Stimulated activated CD8-positive, alpha-beta memory T cell treated with anti-CD3 and anti-CD28 coated beads, Interleukin-4, amount 100 ng/mL, for 1 hour (primary cell): ENCODE results near the gene HMGB3.
"Not testable (repeated sequence)": the region's sequence is repeated elsewhere in the genome, so short reads cannot be mapped to it uniquely, and the experiment has no call there.

Source experiments
- DNase-seq, 2 donors: peaks; one replicate each; pipeline ENCODE4 v3.0.0-alpha.2; 2020; ENCODE audit warnings: low read depth in 2 of 2, low spot score in 1 of 2

HMGB3 gene

DNA sequence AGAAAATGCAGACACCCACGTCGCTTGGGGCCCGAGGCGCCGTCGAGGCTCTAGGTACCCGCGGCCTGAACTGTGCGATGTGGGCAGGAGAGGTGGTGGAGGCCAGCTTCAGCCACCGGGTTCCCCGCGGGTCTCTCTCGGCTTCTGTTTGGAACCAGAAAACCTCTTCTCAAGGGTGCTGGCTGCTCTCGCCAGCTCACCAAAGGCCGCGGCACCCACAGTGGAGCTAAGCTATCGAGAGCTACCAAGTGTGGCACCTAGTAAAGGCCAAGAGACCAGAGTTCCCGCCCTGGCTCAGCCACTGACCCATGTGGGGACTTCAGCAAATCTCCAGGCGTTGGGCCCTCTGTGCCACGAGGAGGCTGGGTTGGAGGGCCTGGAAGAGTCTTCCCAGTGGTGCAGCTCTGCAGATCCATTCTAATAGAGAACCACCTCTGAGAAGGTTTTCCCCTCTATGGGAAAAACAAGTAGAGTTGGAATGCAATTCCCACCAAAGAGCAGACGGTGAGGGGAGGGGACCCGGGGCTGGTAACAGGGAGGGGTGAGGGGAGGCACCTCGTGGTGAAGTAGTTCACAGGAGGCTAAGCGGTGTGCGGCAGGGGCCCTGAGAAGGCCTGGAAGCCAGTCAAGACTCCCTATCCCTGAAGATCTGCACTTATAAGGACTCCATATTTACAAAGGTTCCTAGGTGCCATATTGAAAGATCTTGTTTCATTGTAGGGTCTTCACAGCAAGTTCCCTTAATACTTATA is 5.5 kb upstream of the HMGB3 start:
- DNase-seq: no peak

GRCh38 chrX:150980186-150980585 is 2.9 kb upstream of the HMGB3 start:
- no peak for DNase-seq

- no peak for DNase-seq
Observed at GRCh38 chrX:150980711-150981110, 2.4 kb upstream of the HMGB3 start.

DNA sequence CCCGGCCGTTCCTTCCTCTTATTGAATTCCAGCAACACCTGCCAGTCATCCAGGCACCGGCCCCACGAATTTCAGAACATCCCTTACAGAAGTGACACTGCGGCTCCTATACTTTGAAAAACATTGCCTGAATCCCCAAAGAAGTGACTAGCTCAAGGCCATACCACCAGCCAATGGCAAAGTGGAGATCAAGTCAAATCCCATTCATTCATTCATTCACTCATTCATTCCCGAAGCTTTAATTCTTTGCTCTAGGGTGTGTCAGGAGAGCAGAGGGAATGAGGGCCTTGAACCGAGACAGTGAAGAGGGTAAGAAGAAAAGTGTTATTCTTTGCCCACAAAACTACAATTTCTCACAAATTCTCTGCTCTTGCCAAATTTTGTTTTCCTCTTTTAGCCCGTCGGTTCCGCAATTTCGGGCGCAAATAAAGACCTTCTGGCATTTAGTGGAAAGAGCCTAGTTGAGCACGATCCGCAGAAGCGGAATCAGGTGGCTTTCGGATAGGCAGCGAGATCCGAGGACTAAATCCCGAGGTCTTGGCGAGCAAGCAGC is 824 bp upstream of the HMGB3 start:
- no peak for DNase-seq

DNA sequence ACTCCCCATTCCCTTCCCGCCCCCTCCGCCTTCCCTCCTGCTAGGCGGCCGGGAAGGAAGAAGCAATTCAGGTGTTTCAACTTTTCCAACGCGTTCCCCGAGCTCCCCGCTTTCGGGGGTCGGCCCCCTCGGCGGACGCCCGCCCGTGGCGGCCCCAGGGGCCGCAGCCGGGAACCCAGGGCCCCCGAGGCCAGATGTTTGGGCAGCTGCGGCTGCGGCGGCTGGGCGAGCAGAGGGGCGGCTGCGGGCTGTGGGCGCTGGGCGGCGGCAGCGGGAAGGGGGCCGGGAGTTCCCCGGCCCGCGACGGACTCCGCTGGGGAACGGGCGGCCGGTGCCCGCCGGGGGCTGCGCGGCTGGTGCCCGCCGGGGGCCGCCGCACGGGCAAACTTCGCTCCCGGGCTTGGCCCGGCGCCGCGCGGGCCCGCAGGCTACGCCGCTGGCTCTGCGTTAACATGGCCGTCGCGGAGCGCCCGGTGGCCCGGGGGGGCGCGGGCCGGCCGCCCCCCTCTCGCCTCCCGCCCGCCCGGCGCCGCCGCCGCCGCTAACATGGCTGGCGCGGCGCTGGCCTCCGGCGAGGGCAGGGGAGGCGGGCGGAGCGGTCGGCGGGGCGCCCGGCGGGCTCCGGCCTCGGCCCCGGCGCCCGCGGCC is 510 bp downstream of the HMGB3 start:
- DNase-seq: no peak

- no peak for DNase-seq
Observed at GRCh38 chrX:150984169-150984824, 1.2 kb downstream of the HMGB3 start.

DNA sequence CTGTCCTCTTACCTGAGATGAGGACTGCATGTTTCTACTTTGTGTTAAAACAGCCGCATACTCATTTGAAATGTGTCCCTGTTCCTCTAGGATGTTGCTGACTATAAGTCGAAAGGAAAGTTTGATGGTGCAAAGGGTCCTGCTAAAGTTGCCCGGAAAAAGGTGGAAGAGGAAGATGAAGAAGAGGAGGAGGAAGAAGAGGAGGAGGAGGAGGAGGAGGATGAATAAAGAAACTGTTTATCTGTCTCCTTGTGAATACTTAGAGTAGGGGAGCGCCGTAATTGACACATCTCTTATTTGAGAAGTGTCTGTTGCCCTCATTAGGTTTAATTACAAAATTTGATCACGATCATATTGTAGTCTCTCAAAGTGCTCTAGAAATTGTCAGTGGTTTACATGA is 4.6 kb downstream of the HMGB3 start:
- DNase-seq: not testable (repeated sequence)

DNA sequence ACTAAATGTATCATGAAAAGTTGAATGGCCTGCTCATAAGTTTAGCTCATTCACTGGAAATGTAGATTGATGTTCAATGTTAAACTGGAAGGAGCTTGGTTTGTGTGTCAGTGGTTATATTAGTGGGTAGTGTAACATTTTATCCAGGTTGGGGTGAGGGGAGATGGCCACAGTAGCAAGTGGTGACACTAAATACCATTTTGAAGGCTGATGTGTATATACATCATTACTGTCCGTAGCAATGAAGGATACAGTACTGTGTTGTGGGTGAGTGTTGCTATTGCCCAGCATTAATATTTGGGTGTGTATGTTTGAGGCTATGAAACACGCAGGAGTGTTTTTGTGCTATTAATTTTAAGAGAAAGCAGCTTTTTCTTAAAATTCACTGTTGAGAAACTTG is 6.3 kb downstream of the HMGB3 start:
- no peak for DNase-seq

- DNase-seq: no peak
Observed at GRCh38 chrX:150990910-150991309, 7.8 kb downstream of the HMGB3 start.

DNA sequence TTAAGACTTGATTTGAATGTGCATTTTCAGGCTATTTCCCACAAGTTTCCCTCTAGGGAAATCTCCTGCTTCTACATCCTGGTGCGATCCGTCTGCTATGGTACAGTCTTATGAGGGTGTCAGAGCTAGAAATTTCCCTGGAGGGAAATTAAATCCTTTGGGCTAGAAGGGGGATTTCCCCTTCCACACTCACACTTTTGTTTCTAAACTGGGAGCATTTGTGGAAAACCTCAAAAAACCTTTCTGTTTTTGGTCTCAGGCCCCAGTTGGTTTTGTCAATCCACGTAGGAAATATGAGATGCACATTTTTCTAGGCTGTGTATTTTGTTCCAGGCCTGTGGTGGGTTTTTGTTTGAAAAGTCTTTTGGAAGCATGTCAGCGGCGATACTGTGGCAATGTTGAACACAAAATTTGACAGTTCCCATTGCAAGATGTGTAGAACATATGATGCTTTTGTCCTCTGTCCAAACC is 17.8 kb downstream of the HMGB3 start:
- no peak for DNase-seq

GRCh38 chrX:151004085-151004484 is 20.9 kb downstream of the HMGB3 start:
- DNase-seq: no peak

- no peak for DNase-seq
Observed at GRCh38 chrX:151006410-151007109, 23.4 kb downstream of the HMGB3 start.

GRCh38 chrX:151009582-151009981 is 26.4 kb downstream of the HMGB3 start:
- no peak for DNase-seq

GRCh38 chrX:151013164-151013743 is 30.1 kb downstream of the HMGB3 start:
- no peak for DNase-seq

DNA sequence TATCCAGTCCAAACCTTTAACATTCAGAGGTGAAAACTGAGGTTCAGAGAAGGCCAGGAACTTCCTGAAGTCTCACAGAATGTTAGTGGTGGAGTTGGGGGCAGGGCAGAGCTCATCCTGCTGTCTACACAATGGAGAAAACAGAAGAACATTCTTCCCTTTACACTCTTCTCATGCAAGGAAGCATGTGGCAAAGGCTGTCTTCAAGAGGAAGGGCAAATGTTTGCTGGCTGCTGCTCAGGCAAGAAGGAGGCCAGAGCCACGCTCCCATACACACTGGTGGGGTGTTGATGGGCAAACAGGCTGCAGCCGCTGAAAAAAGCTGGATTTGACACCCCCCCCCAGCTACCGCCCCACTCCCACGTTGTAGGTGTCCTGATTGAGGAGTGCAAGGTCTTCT is 32.5 kb downstream of the HMGB3 start:
- DNase-seq: no peak

DNA sequence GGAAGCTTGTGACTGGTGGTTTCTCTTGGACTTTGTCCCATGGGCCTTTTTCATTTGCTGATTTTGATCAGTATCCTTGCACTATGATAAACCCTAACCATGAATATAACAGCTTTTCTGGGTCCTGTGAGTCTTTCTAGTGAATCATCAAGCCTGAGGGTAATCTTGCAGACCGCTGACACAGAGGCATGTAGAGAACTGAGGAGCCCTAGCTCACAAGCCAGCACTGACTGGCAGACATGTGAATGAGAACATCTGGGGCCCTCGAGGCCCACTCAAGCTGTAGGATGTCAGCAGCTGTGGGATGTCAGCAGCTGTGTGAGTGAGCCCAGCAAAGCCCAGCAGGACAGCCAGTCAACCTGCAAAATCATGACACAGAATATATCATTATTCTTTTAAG is 36.7 kb downstream of the HMGB3 start:
- no peak for DNase-seq

DNA sequence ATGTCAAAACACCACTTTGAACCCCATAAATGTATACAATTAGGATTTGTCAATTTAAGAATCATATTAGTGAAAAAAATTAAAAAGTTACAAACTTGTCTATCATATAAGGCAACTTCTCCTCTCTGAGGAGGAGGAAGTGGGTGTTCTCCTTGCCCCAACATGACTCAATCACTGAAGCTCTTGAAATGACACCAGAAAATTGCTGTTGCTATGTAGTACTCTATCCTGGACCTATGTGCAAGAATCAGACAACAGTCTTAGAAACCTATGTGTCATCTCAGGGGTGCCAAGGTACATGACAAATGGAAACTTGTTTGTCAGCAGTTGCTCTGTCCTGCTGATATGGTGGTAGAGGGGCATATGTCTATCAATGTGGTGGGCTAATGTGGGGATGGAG is 47.7 kb downstream of the HMGB3 start:
- DNase-seq: no peak

DNA sequence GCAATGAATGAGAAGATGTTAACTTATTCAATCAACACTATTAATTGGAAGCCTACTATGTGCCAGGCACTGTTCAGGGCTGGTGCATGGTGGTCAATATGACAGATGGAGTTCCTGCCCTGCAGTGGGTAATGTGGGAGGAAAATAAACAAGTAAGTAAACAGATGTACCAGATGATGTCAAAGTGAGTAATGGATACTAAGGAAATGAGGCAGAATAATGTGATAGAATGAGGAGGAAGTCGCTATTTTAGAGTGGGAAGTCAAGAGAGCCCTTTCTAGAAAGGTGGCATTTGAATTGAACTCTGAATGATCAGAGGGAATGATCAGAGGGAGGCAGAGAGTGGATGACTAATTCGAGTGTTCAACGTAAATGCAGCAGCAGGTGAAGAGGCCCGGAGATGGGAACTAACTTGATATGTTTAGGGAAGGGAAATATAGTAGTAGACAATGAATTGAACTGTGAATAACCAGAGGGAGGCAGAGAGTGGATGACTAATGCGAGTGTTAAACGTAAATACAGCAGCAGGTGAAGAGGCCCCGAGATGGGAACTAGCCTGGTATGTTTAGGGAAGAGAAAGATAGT is 48.3 kb downstream of the HMGB3 start:
- no peak for DNase-seq

DNA sequence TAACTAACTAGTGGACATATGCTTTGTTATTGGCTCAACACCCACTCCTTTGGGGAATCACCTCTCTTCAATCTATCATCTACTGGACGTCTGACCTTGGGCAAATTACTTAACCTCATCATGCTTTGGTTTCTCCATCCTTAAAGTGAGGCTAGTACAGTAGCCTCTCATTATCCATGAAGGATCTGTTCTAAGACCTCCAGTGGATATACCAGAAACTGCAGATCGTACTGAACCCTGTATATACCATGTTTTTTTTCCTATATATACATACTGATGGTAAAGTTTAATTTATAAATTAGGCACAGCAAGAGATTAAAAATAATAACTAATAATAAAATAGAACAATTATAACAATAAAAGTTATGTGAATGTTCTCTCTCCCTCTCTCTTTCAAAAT is 56.2 kb downstream of the HMGB3 start:
- DNase-seq: no peak
